GM21381 (cell line): Measurements from ENCODE around the gene HHIPL1.
"Not testable (repeated sequence)": the region's sequence is repeated elsewhere in the genome, so short reads cannot be mapped to it uniquely, and the experiment has no call there.

Source experiments
- ATAC-seq: cut with Tn5 transposase; IDR thresholded peaks from one replicate; pipeline ENCODE4 v1.9.1; 2021; ENCODE audit warnings: mild to moderate bottlenecking, moderate library complexity; ENCODE audit not compliant: unreplicated experiment

HHIPL1 gene

GRCh38 chr14:99657645-99658155 is 12.8 kb downstream of the HHIPL1 start:
- ATAC-seq, result no peak

- no peak for ATAC-seq
Measured at GRCh38 chr14:99658218-99658845, 13.4 kb downstream of the HHIPL1 start.

- no peak for ATAC-seq
Measured at GRCh38 chr14:99659333-99659741, 14.4 kb downstream of the HHIPL1 start.

- no peak for ATAC-seq
Measured at GRCh38 chr14:99660006-99660566, 15.2 kb downstream of the HHIPL1 start.

- ATAC-seq, result no peak
Measured at GRCh38 chr14:99660794-99661193, 15.9 kb downstream of the HHIPL1 start.

- not testable (repeated sequence) for ATAC-seq
Measured at GRCh38 chr14:99661206-99661605, 16.3 kb downstream of the HHIPL1 start.

GRCh38 chr14:99662846-99663245 is 17.9 kb downstream of the HHIPL1 start:
- ATAC-seq, result no peak

GRCh38 chr14:99663386-99664057 is 18.6 kb downstream of the HHIPL1 start:
- no peak for ATAC-seq

GRCh38 chr14:99664058-99664936 is 19.4 kb downstream of the HHIPL1 start:
- ATAC-seq, result no peak

GRCh38 chr14:99664937-99665273 is 20.0 kb downstream of the HHIPL1 start:
- peak; percentile 44 for ATAC-seq

GRCh38 chr14:99666533-99666932 is 21.6 kb downstream of the HHIPL1 start:
- ATAC-seq, result no peak

GRCh38 chr14:99667045-99667444 is 22.1 kb downstream of the HHIPL1 start:
- ATAC-seq, result no peak

- no peak for ATAC-seq
Measured at GRCh38 chr14:99667821-99668220, 22.9 kb downstream of the HHIPL1 start.

- ATAC-seq, result no peak
Measured at GRCh38 chr14:99668307-99669295, 23.7 kb downstream of the HHIPL1 start.

GRCh38 chr14:99670361-99671234 is 25.7 kb downstream of the HHIPL1 start:
- ATAC-seq, result no peak

GRCh38 chr14:99671235-99672224 is 26.6 kb downstream of the HHIPL1 start:
- ATAC-seq, result no peak

GRCh38 chr14:99672506-99673304 is 27.8 kb downstream of the HHIPL1 start:
- no peak for ATAC-seq
